ENCODE data around the gene NPLOC4. TPM values are rescaled to one million over a fixed set of nuclear protein-coding genes. Genes with fewer than 3 reads are reported as not detected.

Gene NPLOC4
- total and polyA plus RNA-seq, 9 of the 15 experiments (the other 6 are each of a cell fraction or from before 2014, with no cell fraction given): 1.5 to 116 (median 64.5) TPM

DNA sequence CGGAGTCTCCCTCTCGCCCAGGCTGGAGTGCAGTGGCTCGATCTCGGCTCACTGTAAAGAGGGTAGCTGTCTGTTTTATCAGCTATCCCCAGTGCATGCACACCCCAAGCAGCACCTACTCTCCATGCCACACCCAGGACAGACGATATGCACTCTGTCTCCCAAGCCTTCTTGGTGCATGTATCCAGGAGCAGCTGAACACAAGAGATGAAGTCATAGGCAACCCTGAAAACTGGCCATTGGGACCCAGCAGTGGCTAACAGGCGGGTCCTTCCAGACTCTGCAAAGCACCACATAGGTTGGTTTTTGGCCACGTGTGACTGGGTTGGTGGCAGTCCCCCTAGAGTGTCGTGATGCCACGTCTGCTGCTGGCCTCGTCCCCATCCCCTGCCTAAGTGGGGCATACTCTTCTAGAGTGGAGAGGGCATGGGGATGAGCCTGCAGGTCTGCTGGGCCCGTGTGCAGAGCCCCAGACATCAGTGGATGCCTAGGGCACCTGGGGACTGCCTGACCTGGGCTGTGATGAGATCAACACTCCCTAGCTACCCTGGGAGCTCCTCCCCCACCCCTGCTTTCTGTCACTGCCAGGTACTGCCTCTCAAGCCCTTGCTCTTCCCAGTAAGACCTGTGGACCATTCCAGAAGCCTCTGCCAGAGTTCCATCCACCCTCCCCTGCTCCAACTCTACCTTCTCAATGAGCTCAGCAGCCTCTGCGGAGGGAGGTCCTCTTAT, 10.1 kb upstream of the NPLOC4 start:
- BruUV-seq (replicated peaks): no TSS peak
- peak overlapping the region; percentile 39; the same call in 2 of the 3 replicates for H3K27ac ChIP-seq (ENCODE audit: extremely low read depth, low read depth, low read length)
- no peaks in the 10 kb centered on the region for H4K20me1 ChIP-seq (replicated peaks; ENCODE audit: control insufficient read depth, insufficient read depth, low read length)
- H3K36me3 ChIP-seq (ENCODE audit: control insufficient read depth, insufficient read depth, low read length): no peaks in the 10 kb centered on the region
- peak; percentile 39 to 78 (median 65) for DNase-seq (ENCODE audit: extremely low read depth in 1 of 4, low spot score in 3 of 4)
- intact Hi-C loops (cut with micrococcal nuclease): no loop called here
- WGBS (ENCODE audit: insufficient coverage, low coverage, missing lambda C conversion rate): 20% methylated on average over 12 of the region's 12 CpGs
- peak; percentile 77 for ATAC-seq
- ChIA-PET CTCF (ENCODE audit: low intra/inter-chr PET ratio) (no interaction called here), POLR2A (interaction anchor here (0.5 to 1.7 kb wide), 5 partner anchors 8 to 495 kb away, joined by 3 to 5 read pairs (median 3); partner anchors contain the start of gene ACTG1)
- peaks cover 20 to 71% of the 10 kb centered on the region in 2 experiments; a peak in 4 of 5 replicates for H3K4me1 ChIP-seq (replicated peaks in 1 of 2; ENCODE audit: control insufficient read depth in 2 of 2, insufficient read depth in 2 of 2, low read length in 2 of 2)
- H3K27me3 ChIP-seq (ENCODE audit: control insufficient read depth in 2 of 2, insufficient read depth in 2 of 2, low read length in 2 of 2): no peaks in the 10 kb centered on the region
- H3K9ac ChIP-seq (ENCODE audit: insufficient read depth in 1 of 2, low read depth in 2 of 2, low read length in 2 of 2): peak overlapping the region; percentile 3 to 57; a peak in 3 of 4 replicates
- H2AFZ ChIP-seq (ENCODE audit: low read depth, low read length): peak overlapping the region; percentile 78
- no peaks in the 10 kb centered on the region for H3K79me2 ChIP-seq (ENCODE audit: control insufficient read depth, insufficient read depth, low read length)
- in situ Hi-C loops (cut with MboI): no loop called here
- H3K9me3 ChIP-seq (replicated peaks; ENCODE audit: control insufficient read depth, insufficient read depth, low read depth, low read length): peaks cover 6% of the 10 kb centered on the region
- H3K4me3 ChIP-seq: no peak overlapping the region
- H3K4me2 ChIP-seq (ENCODE audit: insufficient read depth, low read length): peak overlapping the region; percentile 69
- no peaks in the 10 kb centered on the region for H3K9me1 ChIP-seq (ENCODE audit: control insufficient read depth, insufficient read depth, low read length)
- peak; percentile 96 for FAIRE-seq
- TF ChIP-seq, protein P1, sequence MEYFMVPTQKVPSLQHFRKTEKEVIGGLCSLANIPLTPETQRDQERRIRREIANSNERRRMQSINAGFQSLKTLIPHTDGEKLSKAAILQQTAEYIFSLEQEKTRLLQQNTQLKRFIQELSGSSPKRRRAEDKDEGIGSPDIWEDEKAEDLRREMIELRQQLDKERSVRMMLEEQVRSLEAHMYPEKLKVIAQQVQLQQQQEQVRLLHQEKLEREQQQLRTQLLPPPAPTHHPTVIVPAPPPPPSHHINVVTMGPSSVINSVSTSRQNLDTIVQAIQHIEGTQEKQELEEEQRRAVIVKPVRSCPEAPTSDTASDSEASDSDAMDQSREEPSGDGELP (CRISPR knock-in tag; IDR thresholded peaks at IDR 0.05; ENCODE audit: borderline replicate concordance): peak; percentile 27; the same call in 1 of the 2 replicates
- TF ChIP-seq, protein P2, sequence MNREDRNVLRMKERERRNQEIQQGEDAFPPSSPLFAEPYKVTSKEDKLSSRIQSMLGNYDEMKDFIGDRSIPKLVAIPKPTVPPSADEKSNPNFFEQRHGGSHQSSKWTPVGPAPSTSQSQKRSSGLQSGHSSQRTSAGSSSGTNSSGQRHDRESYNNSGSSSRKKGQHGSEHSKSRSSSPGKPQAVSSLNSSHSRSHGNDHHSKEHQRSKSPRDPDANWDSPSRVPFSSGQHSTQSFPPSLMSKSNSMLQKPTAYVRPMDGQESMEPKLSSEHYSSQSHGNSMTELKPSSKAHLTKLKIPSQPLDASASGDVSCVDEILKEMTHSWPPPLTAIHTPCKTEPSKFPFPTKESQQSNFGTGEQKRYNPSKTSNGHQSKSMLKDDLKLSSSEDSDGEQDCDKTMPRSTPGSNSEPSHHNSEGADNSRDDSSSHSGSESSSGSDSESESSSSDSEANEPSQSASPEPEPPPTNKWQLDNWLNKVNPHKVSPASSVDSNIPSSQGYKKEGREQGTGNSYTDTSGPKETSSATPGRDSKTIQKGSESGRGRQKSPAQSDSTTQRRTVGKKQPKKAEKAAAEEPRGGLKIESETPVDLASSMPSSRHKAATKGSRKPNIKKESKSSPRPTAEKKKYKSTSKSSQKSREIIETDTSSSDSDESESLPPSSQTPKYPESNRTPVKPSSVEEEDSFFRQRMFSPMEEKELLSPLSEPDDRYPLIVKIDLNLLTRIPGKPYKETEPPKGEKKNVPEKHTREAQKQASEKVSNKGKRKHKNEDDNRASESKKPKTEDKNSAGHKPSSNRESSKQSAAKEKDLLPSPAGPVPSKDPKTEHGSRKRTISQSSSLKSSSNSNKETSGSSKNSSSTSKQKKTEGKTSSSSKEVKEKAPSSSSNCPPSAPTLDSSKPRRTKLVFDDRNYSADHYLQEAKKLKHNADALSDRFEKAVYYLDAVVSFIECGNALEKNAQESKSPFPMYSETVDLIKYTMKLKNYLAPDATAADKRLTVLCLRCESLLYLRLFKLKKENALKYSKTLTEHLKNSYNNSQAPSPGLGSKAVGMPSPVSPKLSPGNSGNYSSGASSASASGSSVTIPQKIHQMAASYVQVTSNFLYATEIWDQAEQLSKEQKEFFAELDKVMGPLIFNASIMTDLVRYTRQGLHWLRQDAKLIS (CRISPR knock-in tag; IDR thresholded peaks at IDR 0.05): no peak
- TF ChIP-seq, protein P3, sequence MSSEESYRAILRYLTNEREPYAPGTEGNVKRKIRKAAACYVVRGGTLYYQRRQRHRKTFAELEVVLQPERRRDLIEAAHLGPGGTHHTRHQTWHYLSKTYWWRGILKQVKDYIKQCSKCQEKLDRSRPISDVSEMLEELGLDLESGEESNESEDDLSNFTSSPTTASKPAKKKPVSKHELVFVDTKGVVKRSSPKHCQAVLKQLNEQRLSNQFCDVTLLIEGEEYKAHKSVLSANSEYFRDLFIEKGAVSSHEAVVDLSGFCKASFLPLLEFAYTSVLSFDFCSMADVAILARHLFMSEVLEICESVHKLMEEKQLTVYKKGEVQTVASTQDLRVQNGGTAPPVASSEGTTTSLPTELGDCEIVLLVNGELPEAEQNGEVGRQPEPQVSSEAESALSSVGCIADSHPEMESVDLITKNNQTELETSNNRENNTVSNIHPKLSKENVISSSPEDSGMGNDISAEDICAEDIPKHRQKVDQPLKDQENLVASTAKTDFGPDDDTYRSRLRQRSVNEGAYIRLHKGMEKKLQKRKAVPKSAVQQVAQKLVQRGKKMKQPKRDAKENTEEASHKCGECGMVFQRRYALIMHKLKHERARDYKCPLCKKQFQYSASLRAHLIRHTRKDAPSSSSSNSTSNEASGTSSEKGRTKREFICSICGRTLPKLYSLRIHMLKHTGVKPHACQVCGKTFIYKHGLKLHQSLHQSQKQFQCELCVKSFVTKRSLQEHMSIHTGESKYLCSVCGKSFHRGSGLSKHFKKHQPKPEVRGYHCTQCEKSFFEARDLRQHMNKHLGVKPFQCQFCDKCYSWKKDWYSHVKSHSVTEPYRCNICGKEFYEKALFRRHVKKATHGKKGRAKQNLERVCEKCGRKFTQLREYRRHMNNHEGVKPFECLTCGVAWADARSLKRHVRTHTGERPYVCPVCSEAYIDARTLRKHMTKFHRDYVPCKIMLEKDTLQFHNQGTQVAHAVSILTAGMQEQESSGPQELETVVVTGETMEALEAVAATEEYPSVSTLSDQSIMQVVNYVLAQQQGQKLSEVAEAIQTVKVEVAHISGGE (CRISPR knock-in tag; IDR thresholded peaks at IDR 0.05): no peak
- TF ChIP-seq ZNF124 (CRISPR knock-in tag; IDR thresholded peaks at IDR 0.05): no peak
- TF ChIP-seq TCF3 (CRISPR knock-in tag; IDR thresholded peaks at IDR 0.05): peak; percentile 55
- peak; percentile 54 for TF ChIP-seq CBFA2T3 (IDR thresholded peaks at IDR 0.05)
- TF ChIP-seq, protein P4, sequence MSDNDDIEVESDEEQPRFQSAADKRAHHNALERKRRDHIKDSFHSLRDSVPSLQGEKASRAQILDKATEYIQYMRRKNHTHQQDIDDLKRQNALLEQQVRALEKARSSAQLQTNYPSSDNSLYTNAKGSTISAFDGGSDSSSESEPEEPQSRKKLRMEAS (CRISPR knock-in tag; IDR thresholded peaks at IDR 0.05): 0 out of 2 replicates have a peak, but pooled peaks have one; percentile 30
- TF ChIP-seq DPF2 (IDR thresholded peaks at IDR 0.05): 0 out of 2 replicates have a peak, but pooled peaks have one; percentile 26
- TF ChIP-seq NCOR1 (IDR thresholded peaks at IDR 0.05): 0 out of 2 replicates have a peak, but pooled peaks have one; percentile 20
- TF ChIP-seq, protein P5, sequence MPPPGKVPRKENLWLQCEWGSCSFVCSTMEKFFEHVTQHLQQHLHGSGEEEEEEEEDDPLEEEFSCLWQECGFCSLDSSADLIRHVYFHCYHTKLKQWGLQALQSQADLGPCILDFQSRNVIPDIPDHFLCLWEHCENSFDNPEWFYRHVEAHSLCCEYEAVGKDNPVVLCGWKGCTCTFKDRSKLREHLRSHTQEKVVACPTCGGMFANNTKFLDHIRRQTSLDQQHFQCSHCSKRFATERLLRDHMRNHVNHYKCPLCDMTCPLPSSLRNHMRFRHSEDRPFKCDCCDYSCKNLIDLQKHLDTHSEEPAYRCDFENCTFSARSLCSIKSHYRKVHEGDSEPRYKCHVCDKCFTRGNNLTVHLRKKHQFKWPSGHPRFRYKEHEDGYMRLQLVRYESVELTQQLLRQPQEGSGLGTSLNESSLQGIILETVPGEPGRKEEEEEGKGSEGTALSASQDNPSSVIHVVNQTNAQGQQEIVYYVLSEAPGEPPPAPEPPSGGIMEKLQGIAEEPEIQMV (tag; conservative IDR thresholded peaks at IDR 0.05; ENCODE audit: low read depth): no peak

Measured in K562 (cell line).